Cerebellar nuclear complex (tissue), 1 donor: ENCODE data around the gene WBP1.
A peak's percentile ranks its signal among the peaks of the same experiment; 100 is the strongest.
"Not testable (repeated sequence)": the region's sequence is repeated elsewhere in the genome, so short reads cannot be mapped to it uniquely, and the experiment has no call there.

Experiments
- DNase-seq, 2 experiments: peaks; one replicate each; lab custom pipeline; 2025; lab: John Stamatoyannopoulos, UW

Gene WBP1

DNA sequence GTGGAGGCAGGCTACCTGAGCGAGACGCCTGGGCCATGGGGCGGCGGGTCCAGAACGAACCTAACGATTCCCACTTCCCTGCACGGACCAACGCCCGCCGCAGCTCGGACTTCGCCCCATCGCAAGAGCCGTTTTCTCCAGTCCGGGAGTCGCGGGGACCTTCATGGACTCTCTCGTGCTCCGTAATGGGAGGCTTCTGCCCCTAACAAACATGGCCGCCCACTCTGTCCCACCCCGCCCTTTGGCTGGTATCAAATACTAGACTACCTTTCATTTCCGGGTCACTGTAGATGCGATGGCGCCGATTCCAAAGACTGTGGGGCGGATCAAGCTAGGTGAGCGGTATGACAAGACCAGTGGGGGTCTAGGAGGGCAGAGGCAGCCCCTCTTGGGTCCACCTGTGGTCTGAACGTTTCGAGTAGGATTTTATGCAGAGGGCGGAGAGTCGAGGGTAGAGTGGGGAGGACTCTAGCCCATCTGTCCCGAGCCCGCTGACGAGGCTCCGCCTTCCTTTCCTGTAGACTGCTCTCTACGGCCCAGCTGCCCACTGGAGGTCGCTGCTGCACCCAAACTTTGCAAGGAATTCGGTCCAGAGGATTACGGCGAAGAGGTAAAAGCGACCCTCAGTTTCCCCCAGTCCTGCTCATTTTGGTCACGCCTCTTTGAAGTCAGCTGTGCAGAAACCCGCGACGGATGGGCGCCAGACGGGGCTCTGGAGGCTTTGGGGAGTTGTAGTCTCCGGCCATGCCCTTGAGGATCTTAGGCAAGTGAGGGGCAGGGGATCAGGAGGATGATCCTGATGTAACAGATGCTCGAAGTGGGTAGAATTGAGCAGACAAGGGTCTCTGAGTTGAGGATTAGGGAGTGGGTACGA is 24.8 kb downstream of the WBP1 start, which contains the start of the genes CCDC142 and TTC31:
CCDC142 (minus strand) TSS at position 198 of the 874 bp plus-strand sequence; CDS start at position 37, 161 bp downstream.
TTC31 (plus strand) TSS at position 281 of the 874 bp plus-strand sequence; CDS start at position 296, 15 bp downstream.
- DNase-seq, result peak; percentile 51 to 96

- DNase-seq, result not testable (repeated sequence)
Measured at GRCh38 chr2:74483675-74484164, 25.5 kb downstream of the WBP1 start.

- DNase-seq, result no peak
Measured at GRCh38 chr2:74486141-74486540, 27.9 kb downstream of the WBP1 start.

DNA sequence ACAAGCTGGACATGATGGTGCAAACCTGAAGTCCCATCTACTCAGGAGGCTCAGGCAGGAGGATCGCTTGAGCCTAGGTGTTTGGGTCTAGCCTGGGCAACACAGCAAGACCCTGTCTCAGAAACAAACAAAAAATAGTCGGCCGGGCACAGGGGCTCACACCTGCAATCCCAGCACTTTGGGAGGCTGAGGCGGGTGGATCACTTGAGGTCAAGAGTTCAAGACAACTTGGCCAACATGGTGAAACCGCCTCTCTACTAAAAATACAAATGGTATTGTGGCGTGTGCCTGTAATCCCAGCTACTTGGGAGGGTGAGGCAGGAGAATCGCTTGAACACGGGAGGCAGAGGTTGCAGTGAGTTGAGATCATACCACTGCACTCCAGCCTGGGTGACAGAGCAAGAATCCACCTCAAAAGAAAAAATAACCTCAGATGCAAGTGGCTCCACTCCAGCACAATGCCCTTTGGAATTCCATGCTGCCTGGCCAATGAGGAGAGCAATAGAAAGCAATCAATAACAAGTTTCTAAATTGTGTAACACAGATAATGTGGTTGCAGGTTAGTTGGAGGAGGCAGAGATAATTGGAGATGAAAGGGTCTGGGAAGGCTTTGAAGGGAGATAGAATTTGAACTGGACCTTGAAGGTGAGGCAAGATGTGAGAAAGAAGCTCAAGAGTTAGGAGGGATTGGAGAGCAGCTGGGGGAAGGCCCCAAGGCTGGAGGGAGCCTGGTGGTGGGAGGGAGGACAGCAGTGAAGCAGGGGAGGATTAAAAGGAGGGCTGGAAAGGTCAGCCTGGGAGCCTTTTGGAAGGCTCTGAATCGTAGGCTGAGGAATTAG is 30.6 kb downstream of the WBP1 start:
- no peak for DNase-seq

DNA sequence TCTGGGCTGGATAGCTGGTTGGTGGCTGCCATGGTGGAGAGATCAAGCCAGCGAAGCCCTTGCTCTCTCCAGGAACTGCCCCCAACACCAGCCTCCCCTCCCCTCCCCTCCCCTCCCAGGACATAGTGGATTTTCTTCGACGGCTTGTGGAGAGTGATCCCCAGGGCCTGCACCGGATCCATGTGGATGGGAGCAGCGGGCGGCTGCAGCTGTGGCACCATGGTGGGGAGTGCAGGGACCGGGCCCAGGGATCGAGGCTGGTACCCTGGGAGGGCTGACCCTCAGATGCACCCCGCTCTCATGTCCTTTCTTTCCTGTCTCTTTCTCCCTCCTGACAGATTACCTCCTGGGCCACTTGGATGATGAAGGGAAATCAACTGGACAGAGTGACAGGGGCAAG is 31.7 kb downstream of the WBP1 start:
- DNase-seq, result no peak

GRCh38 chr2:74491648-74492544 is 33.7 kb downstream of the WBP1 start:
- DNase-seq, result no peak

GRCh38 chr2:74493546-74493945 is 35.3 kb downstream of the WBP1 start:
- no peak for DNase-seq

DNA sequence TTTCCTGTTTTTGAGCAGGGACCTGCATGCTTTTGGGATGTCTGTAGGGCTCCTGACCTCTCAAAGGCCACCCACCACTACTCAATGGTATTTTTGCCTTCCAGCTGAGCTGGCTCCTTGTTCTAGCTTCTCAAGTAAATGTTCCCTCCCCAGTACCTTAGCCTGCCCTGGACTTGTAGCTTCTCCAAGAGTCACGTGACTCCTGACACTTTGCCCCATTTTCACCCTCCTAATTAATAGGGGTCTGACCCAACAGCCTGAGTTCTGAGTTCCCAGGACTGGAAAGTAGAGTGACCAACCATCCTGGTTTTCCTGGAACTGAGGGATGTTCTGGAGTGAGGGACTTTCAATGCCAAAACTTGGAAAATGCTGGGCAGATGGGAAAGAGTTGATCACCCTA is 37.2 kb downstream of the WBP1 start:
- DNase-seq, result no peak

GRCh38 chr2:74496997-74497776 is 38.9 kb downstream of the WBP1 start:
- no peak for DNase-seq

DNA sequence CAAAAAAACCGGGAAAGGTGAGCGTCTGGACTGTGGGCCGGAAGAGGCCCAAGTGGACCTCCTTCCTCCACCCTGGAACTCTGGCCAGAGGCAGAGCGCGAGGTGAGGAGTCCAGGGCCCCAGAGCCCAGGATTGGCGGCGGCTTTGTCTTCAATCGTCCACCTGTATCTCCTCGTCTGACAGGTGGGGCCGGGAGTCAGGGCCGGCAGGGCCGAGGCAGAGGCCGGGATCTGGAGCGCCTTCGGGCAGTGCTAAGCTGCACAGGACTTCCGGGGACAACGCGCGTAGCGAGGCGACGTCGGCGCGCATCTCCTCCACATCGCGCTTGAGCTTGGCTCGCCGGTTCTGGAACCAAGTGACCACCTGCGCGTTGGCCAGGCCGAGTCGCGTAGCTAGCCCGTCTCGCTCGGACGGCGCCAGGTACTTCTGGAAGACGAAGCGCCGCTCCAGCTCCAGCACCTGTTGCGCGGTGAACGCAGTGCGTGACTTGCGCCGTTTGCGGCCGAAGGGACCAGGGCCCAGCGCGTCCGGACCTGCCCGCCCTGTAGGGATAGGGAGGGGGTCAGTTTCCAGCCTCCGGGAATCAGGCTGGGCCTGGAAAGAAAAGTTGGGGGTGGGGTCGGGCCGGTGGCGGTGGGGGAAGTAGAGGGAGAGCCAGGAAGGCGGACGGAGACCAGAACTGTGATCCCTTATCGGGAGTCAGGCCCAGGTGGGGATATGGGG is 39.7 kb downstream of the WBP1 start:
- no peak for DNase-seq

GRCh38 chr2:74498500-74499266 is 40.4 kb downstream of the WBP1 start:
- DNase-seq, result no peak

DNA sequence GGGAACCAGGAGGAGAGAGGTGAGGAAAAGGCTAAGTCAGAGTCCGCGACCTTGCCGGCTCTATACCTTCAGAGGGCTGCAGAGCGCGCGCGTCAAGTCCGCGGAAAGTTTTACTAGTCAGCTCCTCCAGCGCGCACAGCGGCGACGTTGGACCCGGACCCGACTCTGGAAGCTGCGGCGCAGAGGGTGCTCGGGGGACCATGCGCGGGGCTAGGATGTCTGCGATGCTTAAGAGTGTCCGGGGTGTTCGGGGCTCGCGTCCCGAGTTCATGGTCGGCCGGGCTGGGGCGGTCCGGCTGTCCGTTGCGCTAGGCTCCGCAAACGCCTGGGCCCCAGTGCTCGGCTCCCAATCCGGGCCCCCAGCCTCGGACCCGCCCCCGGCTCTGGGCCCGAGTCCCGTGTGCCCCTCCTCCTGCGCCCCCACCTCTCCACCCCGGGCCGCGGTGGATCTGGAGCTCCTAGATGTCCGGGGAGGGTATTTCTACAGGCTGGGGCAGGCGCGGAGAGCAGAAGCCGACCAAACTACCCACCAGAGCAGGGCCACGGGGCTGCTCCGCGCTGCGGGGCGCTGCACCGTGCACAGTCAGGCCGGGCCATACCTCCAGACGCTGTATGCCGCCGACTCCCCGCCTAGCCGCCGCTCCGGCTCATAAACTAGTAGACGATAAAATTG is 41.2 kb downstream of the WBP1 start, which contains the start of gene LBX2:
LBX2 (minus strand) TSS at position 337 of the 673 bp plus-strand sequence; CDS start at position 271, 66 bp downstream.
- no peak for DNase-seq

- DNase-seq, result no peak
Measured at GRCh38 chr2:74499940-74500577, 41.8 kb downstream of the WBP1 start.

- DNase-seq, result no peak
Measured at GRCh38 chr2:74500578-74500946, 42.3 kb downstream of the WBP1 start.

DNA sequence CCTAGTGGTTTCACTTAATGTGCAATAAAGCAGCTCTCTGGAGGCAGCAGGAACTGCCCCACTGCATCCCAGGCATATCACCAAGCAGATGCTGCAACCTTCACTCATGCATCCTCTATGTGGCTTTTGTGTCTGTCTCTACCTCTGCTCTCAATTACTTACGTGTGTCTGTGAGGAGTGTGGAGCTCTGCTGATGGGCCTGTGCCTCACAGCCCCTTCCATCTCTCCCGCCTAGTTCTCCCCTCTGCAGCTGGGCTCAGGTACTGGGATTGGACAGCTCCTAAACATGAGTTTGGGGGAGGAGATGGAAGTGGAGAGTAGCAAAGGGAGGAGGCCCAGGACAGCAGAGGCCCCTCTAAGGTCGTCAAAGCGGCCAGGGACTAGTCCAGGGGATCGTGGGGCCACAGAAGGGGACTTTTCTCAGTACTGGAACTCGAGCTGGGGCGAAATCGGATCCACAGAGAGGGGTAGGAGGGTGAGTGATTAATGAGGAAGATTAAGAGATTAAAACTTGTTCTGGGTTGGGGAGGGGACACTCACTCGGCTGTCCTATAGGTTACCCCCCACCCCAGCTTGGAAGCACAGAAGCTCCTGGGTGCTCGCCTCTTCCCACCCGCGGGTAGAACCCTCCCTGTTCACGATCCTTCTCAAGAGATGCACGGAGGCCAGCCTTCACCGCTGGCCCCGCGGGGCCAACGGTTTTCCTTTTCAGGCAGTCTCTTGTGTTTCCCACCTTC is 43.3 kb downstream of the WBP1 start:
- no peak for DNase-seq

GRCh38 chr2:74502147-74502719 is 44.0 kb downstream of the WBP1 start:
- DNase-seq, result no peak
